AML-193 (cell line): ENCODE results near the gene ARID5A.

Experiments used
- DNase-seq, 2 experiments: peaks; one replicate each; lab custom pipeline; 2025; lab: John Stamatoyannopoulos, UW

ARID5A gene

GRCh38 chr2:96507957-96508520, 28.5 kb upstream of the ARID5A start:
- DNase-seq = peak; percentile 30 to 41

GRCh38 chr2:96508521-96509113, 27.9 kb upstream of the ARID5A start:
- no peak for DNase-seq

- peak; percentile 48 to 58 for DNase-seq
Observed at GRCh38 chr2:96509114-96509846, 27.3 kb upstream of the ARID5A start.

DNA sequence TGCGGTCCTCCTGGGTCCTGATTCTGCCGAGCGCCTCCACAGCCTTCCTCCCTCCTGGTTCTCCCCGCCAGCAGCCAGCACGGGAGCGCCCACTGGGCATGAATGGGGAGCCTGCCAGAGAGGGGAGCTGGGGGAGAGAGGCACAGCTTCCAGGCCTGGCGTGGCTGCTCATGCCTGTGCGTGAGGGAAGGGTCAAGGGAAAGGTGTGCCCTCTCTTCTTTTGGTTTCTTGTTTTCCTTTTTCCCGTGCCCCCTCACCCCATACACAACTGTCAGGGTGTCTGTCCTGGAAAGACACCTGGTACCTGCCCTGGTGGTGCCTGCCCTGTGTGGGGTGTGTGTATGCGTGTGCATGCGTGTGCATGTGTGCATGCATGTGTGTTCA, 26.7 kb upstream of the ARID5A start:
- no peak for DNase-seq

GRCh38 chr2:96510931-96511595, 25.5 kb upstream of the ARID5A start:
- DNase-seq = no peak

DNA sequence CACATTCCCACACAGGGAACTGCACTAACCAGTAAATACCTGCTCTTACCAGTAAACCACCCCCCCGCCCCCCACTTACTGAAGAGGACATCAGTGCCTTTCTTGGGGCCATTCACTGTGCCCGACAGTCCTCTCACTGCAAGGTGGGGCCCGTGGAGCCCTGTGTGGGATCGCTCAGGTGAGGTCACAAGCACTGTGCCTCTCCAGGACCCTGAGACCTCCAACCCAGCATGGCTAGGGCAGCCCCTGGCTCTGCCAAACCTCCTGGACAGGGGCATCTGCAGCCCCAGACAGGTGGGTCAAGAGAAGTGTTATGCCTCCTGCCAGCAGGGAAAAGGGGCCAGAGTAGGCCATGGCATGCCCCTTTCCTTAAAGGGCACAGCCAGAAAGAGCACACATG, 24.7 kb upstream of the ARID5A start:
- DNase-seq = no peak

- no peak for DNase-seq
Observed at GRCh38 chr2:96512341-96512740, 24.2 kb upstream of the ARID5A start.

DNA sequence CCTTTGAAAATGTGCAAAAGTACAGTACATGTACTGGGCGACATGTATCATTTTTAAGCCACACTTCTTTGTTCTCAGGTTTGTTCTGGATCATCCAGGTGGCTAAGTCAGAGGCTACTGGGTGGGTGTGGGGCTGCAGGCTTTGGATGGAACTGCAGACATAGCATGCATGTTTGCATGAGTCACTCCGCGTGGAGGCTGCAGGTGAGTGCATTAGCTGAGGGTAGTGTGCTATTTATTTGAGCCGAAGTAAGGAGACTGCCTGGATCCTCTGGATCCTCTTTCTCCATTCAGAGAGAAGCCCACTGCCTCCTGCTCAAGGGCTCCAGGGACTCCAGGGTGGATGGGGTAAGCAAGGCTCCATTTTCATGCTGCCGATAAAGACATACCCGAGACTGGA, 22.0 kb upstream of the ARID5A start:
- DNase-seq = no peak

DNA sequence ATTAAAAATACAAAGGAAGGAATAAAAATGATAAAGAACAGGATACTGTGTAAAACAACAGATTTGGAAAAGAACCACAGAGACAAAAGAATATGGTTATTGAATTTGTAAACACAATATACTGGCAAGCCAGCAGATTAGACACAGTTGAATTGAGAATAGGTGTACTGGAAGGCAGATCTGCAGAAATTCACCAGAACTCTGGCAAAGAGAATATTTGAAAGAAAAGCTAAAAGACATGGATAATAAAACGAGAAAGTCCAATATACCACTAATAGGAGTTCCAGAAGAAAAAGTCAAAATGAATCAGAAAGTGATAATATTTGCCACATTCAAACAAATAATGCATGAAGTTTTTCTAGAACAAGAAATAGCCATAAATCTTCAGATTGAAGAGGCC, 19.5 kb upstream of the ARID5A start:
- DNase-seq = no peak

DNA sequence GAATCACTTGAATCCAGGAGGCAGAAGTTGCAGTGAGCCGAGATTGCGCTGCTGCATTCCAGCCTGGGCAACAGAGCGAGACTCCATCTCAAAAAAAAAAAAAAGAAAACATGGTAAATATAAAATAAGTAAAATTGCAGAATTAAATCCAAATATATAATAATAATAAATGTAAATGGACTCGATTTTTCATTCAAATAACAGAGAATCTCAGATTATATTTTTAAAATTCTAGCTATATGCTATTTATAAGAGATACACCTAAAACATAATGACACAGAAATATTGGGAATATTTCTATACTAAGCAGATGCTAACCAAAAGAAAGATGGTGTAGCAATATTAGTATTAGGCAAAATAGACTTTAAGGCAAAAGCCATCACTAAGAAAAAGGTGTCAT, 16.3 kb upstream of the ARID5A start:
- DNase-seq = no peak

GRCh38 chr2:96520697-96521096, 15.9 kb upstream of the ARID5A start:
- DNase-seq = no peak

GRCh38 chr2:96521219-96521618, 15.3 kb upstream of the ARID5A start:
- DNase-seq = no peak

DNA sequence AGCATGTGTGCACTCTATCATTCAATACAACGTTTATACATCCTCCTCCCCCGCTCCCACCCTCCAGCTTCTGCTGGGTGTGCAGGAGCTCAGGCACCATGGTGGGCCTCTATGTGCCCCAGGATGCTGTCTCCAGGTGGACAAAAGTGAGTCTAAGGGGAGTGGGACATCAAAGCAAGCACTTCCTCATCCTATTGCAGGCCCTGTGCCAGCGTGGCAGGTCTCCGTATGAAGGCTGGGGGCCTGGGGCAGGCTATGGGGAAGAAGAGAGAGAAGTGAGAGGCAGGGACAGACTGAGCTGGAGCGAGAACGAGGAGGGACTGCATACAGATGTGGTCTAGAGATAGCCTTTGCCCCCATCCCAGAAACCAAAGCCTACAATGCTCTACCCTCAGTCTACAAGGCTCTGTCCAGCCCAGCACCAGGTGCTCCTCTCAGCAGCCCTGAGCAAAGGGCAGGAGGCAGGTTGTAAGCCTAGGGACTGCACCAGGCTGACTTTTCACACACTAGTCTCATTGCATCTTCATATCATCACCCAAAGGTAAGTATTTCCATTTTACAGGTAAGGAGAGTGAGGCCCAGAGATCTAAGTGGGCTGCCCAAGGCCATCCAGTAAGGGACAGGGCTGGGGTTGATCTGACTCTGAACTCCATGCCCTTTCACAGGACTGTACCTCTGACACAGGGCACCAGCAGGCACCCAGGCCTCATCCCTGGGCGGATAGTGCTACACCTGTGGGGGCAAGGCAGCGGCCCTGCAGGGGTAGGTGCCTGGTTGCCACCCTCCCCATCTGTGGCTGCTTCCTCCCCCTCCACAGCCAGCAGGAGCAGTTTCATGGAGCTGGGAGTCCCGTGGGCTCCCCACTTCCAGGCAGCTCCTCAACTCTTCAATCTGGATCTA, 14.0 kb upstream of the ARID5A start:
- DNase-seq = no peak

DNA sequence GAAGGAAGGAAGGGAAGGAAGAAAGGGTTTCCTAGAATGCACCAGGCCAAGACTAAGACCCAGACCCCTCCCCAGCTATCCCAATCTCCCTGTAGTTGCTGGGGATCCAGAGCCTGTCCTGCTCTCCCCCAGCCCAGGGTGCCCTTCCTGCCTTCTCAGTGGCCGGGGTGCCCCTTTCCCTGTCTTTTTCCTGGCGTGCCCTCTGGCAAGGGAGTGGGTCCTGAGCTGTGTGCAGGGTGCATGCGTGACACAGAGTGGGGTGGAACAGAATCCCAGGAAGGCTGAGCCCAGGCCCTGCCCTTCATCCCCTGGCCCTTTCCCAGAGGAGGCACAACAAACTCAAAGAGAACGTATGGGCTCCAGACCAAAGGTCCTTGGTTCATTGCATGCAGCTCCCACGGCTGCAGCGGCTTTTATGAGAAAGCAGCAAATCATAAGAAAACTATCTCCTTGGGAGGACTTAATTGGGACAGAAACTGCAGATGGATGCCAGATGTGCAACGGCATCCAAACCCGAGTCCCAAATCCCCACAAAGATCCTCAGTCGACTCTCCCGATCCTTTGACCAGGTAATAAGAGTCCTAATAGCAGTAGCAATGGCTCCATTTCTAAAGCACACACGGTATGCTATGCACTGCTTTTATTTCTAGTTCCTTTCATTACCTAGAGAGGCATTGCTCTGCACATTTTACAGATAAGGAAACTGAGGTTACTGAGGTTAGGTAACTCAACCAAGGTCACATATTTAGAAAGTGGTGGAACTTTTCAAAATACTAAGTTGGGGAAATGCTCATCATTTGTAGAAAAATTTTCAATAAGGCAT, 12.7 kb upstream of the ARID5A start:
- no peak for DNase-seq

- DNase-seq = no peak
Observed at GRCh38 chr2:96524482-96525210, 11.9 kb upstream of the ARID5A start.

GRCh38 chr2:96525211-96525507, 11.4 kb upstream of the ARID5A start:
- DNase-seq = no peak

DNA sequence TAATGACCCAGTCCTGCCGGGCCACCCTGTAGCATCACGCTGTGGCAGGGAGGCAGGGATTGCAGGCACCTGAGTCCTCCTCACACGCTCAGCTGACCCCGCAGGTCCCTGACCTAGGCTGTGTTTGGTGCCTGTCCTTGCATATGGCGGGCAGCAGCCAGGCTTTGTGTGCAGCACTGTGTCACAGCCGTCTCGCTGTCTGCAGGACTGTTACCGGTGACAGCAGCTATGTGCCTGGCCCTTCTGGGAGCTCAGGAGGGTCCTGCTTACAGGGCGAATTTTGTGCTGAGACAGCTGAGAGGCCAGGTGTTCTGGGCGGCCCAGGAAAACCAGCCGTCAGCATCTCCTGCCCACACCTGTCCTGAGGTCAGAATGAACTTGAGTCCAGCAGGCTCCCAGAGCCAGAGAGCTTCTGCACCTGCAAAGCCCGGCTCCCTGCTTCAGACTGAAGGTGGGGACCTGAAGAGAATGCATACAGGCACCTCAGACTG, 10.4 kb upstream of the ARID5A start:
- no peak for DNase-seq

GRCh38 chr2:96526615-96527285, 9.8 kb upstream of the ARID5A start:
- no peak for DNase-seq

DNA sequence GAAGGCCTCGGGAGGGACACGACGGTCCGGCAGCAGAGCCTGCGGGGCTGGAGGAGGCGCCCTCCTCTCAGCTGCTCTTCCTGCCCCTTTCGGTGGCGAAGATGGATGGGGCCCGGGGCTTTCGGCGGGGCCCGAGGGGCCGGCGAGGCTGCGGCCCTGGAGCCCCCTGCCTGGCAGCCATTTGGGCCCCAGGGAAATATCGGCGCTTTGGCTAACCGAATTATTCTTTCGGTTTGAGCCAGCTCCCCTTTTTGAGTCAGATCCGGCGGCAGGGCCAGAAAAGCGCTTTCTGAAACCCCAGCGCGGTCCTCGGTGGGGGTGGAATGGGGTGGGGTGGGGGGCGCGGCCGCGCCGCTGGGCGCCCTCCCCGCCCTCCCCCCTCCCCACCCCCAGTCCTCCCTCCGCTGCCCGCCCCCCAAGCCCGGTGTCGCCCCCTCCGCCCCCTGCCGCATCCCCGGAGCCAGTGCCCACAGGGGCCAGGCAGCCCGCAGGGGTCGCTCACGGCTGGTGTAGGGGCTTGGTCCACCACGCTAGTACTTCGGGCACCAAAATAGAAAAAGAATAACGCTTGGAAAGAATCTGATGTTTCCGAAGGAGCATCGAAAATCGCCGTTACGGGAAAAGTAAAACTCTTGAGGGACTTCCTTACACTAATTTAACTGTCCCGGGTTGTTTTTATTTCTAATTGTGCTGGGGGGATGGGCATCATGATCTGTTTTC, 9.1 kb upstream of the ARID5A start:
- no peak for DNase-seq
